Stimulated activated CD4-positive, alpha-beta T cell treated with anti-CD3 and anti-CD28 coated beads, Interleukin-4, amount 100 ng/mL, for 24 hours (primary cell): ENCODE results near the gene EME1.
"Not testable (repeated sequence)": the region's sequence is repeated elsewhere in the genome, so short reads cannot be mapped to it uniquely, and the experiment has no call there.

Experiments used
- DNase-seq: peaks from one replicate; pipeline ENCODE4 v3.0.0-alpha.2; 2020

The EME1 gene

DNA sequence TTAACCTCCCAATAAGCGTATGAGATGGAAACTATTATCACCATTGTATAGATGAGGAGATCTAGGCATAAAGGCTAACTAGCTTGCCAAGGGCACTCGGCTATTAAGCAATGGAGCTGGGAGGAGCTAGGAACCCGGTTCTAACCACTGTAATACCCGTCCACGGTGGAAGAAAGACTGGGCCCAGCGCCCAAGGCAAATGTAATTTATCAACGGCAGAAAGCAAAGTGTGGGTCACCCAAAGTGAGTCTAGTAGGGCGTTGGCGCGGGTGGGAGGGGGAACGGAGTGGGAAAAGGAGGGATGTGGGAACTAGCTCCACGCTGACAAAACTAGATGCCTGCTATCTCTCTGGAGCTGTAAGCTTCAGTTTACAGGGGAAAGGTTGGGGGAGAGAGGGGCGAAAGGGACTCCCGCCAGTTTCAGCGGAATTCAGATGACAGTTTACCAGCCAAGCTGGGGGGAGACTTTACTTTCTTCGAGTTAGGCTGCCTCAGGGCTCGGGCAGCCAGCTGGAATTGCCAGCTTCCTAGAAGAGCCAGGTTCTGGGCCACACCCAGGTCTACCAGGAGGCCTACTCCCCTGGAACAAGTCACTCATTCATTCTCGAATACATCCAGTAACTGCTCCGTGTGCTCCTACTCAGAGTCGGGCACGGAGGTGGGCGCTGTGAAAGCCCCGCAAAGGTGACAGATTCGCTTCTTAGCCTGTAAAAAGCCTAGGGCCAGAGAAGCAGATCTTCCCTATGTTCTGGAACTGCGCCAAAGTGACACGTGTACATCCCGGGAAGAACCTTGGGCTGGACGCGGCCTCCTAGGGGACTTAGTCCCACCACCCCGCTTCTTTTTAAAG, 23.5 kb downstream of the EME1 start:
- peak; percentile 40 for DNase-seq

GRCh38 chr17:50397111-50397918, 24.3 kb downstream of the EME1 start, which contains the start of gene LRRC59:
Gene LRRC59 (minus strand): TSS chr17:50397523. CDS start chr17:50397317, 206 bp downstream.
- peak; percentile 92 for DNase-seq

DNA sequence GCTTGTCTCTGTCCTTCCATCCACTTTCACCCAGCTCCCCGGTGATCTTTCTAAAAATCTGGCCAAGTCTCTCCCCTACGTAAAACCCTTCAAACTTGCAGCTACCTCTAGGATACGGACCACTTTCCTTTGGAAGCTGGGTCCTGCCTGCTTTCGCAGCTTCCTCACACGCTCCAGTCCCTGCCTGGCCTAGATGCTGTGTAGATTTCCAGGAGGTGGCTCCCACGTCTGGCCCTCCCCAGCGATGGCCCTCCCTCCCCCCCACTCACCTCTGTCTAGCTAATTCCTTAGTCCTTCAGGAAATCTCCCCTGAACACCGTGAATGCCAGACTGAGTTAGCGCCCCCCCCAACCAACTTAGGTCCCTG, 24.9 kb downstream of the EME1 start:
- no peak for DNase-seq

DNA sequence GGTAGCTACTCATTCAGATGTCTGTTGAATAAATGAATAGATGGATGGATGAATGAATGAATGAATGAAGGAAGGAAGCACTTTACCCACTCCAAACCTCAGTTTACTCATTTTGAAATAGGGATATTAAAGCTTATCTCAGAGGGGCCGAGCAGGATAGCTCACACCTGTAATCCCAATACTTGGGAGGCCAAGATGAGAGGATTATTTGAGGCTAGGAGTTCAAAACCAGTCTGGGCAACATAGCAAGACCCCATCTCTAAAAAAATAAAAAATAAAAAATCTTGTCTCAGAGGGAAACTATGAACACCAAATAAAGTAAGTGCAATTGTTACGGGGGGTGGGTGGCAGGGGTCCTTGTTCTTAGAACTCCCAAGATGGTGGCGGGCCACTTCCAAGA, 25.6 kb downstream of the EME1 start:
- not testable (repeated sequence) for DNase-seq

DNA sequence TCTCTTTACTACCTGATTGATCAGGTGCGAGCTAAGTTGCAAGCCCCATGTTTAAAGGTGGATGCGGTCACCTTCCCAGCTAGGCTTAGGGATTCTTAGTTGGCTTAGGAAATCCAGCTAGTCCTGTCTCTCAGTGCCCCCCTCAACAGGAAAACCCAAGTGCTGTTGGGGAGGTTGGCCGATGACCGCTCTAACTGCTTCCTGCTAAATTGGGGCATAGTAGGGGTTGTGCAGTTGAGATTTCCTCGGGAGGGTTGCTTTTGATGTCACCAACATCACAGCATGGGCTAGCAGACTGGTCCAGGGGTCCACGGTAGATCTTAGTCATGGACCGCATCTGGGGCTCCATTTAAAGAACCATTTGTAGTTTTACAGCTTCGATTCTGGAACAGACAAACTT, 26.6 kb downstream of the EME1 start:
- not testable (repeated sequence) for DNase-seq

GRCh38 chr17:50405351-50405750, 32.3 kb downstream of the EME1 start:
- DNase-seq = not testable (repeated sequence)

DNA sequence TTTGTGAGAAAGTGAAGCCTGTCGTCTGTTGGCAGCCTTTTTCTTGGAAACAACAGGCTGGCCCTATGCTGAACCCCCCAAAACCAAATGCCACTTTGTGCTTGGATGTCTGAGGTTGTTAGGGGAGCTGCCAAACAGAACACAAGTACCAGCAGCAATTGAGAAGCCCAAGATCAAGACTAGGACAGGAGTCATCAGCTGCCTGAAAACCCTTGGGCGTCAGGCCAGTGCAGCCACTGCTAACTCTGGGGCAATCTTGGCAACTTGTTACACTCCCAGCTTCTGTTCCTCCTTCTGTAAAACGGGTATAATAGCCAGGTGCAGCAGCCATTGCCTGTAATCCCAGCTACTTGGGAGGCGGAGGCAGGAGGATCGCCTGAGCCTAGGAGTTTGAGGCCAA, 33.5 kb downstream of the EME1 start:
- DNase-seq = no peak

- DNase-seq = no peak
Observed at GRCh38 chr17:50407921-50408320, 34.9 kb downstream of the EME1 start.

GRCh38 chr17:50412188-50412732, 39.2 kb downstream of the EME1 start:
- DNase-seq = no peak

DNA sequence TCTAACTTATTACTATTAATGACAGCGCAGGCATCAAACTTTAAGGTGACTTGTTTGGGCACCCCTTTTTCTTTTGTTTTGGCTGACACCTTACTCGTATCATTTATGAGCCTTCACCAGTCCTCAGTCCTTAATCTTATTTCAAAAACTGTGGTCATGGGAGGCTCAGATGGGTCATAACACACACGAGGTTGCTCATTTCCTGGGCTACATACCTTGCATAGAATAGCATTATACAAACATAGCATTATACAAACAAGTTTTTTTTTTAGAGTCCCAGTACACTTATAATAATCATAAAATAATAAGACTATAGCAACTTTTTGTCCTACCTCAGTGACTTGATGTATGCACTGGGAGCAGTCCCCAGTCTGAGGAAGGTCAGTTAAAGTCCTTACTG, 41.8 kb downstream of the EME1 start:
- DNase-seq = no peak

GRCh38 chr17:50419577-50419976, 46.5 kb downstream of the EME1 start:
- not testable (repeated sequence) for DNase-seq

- DNase-seq = no peak
Observed at GRCh38 chr17:50420419-50421112, 47.5 kb downstream of the EME1 start.

GRCh38 chr17:50421308-50422051, 48.5 kb downstream of the EME1 start:
- DNase-seq = no peak

GRCh38 chr17:50422738-50423137, 49.7 kb downstream of the EME1 start:
- DNase-seq = no peak

GRCh38 chr17:50423553-50424159, 50.6 kb downstream of the EME1 start:
- no peak for DNase-seq

- no peak for DNase-seq
Observed at GRCh38 chr17:50424246-50424995, 51.4 kb downstream of the EME1 start.

GRCh38 chr17:50424996-50425681, 52.1 kb downstream of the EME1 start:
- DNase-seq = no peak

- peak; percentile 67 for DNase-seq
Observed at GRCh38 chr17:50425682-50426471, 52.8 kb downstream of the EME1 start, which contains the start of gene ACSF2. Gene ACSF2 (plus strand): TSS chr17:50426218. CDS start chr17:50426262, 44 bp downstream.

- DNase-seq = peak; percentile 4
Observed at GRCh38 chr17:50426472-50426782, 53.4 kb downstream of the EME1 start.
